Mesenchymal stem cell (in vitro differentiated cells and primary cell): ENCODE data around the gene KCNK7.

Experiments used
- DNase-seq: peaks from one replicate; pipeline ENCODE4 v3.0.0-alpha.2; 2013
- H2AFZ ChIP-seq: one replicate; pipeline ENCODE4 v1.6.1; 2013; ENCODE audit warnings: low read depth, mild to moderate bottlenecking, control low read depth, inconsistent platforms, low read length, moderate library complexity
- H2AK5ac ChIP-seq: 2 replicates; pipeline ENCODE4 v1.6.1; 2013; ENCODE audit warnings: low read length, moderate library complexity, mild to moderate bottlenecking, inconsistent platforms; ENCODE audit not compliant: severe bottlenecking
- H2BK120ac ChIP-seq: one replicate; pipeline ENCODE4 v1.6.1; 2013; ENCODE audit warnings: low read depth, mild to moderate bottlenecking, inconsistent platforms, low read length, moderate library complexity
- H2BK12ac ChIP-seq, 2 experiments: one replicate each; pipeline ENCODE4 v1.6.1; 2013; ENCODE audit warnings: inconsistent platforms in 2 of 2, low read length in 2 of 2, mild to moderate bottlenecking in 2 of 2, moderate library complexity in 2 of 2, control low read depth in 1 of 2
- H2BK15ac ChIP-seq: one replicate; pipeline ENCODE4 v1.6.1; 2013; ENCODE audit warnings: mild to moderate bottlenecking, low read depth, inconsistent platforms; ENCODE audit not compliant: poor library complexity, severe bottlenecking
- H2BK5ac ChIP-seq: 2 replicates; pipeline ENCODE4 v1.6.1; 2013; ENCODE audit warnings: low read depth, mild to moderate bottlenecking, low read length, control low read depth, inconsistent platforms; ENCODE audit not compliant: poor library complexity, severe bottlenecking
- H3K14ac ChIP-seq, 2 experiments: one replicate each; pipeline ENCODE4 v1.6.1; 2013; ENCODE audit warnings: inconsistent platforms in 2 of 2, low read length in 2 of 2, control low read depth in 1 of 2, mild to moderate bottlenecking in 1 of 2, moderate library complexity in 1 of 2
- H3K18ac ChIP-seq, 2 experiments: one replicate each; pipeline ENCODE4 v1.6.1; 2013; ENCODE audit warnings: inconsistent platforms in 2 of 2, low read length in 2 of 2, control low read depth in 1 of 2, low read depth in 1 of 2, mild to moderate bottlenecking in 1 of 2
- H3K23ac ChIP-seq, 2 experiments: one replicate each; pipeline ENCODE4 v1.6.1; 2013; ENCODE audit warnings: inconsistent platforms in 2 of 2, low read length in 2 of 2, mild to moderate bottlenecking in 2 of 2, moderate library complexity in 2 of 2, control low read depth in 1 of 2
- H3K27ac ChIP-seq: 2 replicates; pipeline ENCODE4 v1.5.1; 2013; ENCODE audit warnings: mild to moderate bottlenecking, moderate library complexity, low read length, control low read depth, inconsistent platforms; ENCODE audit not compliant: poor library complexity, severe bottlenecking
- H3K27me3 ChIP-seq, 2 experiments: 2 replicates each; pipeline versions ENCODE4 v1.6.1 to v1.7.0; 2013; ENCODE audit warnings: low read length in 2 of 2, mild to moderate bottlenecking in 2 of 2, moderate library complexity in 2 of 2, control low read depth in 1 of 2, inconsistent platforms in 1 of 2; ENCODE audit not compliant: control insufficient read depth in 1 of 2, insufficient read depth in 1 of 2
- H3K36me3 ChIP-seq, 2 experiments: 2 replicates each; pipeline versions ENCODE4 v1.6.1 to v1.7.0; 2013; ENCODE audit warnings: low read length in 2 of 2, control low read depth in 1 of 2, inconsistent platforms in 1 of 2, low read depth in 1 of 2, mild to moderate bottlenecking in 1 of 2; ENCODE audit not compliant: insufficient read depth in 2 of 2, control insufficient read depth in 1 of 2
- H3K4ac ChIP-seq, 2 experiments: one replicate each; pipeline ENCODE4 v1.6.1; 2013; ENCODE audit warnings: inconsistent platforms in 2 of 2, low read length in 2 of 2, mild to moderate bottlenecking in 2 of 2, moderate library complexity in 2 of 2, control low read depth in 1 of 2, low read depth in 1 of 2
- H3K4me1 ChIP-seq: 2 replicates; pipeline ENCODE4 v1.6.1; 2013; ENCODE audit warnings: low read depth, low read length, control low read depth; ENCODE audit not compliant: control insufficient read depth, insufficient read depth
- H3K4me2 ChIP-seq: 2 replicates; pipeline ENCODE4 v1.6.1; 2013; ENCODE audit warnings: low read length, mild to moderate bottlenecking, inconsistent platforms; ENCODE audit not compliant: poor library complexity, severe bottlenecking
- H3K4me3 ChIP-seq, 2 experiments: 2 replicates each; pipeline versions ENCODE4 v1.5.1 to v1.7.0; 2013; ENCODE audit warnings: low read length in 2 of 2, mild to moderate bottlenecking in 2 of 2, control low read depth in 1 of 2, low read depth in 1 of 2; ENCODE audit not compliant: insufficient read depth in 1 of 2
- H3K79me1 ChIP-seq: replicated peaks from 2 replicates; pipeline ENCODE4 v1.6.1; 2013; ENCODE audit warnings: mild to moderate bottlenecking, control low read depth, low read length, inconsistent platforms; ENCODE audit not compliant: poor library complexity, severe bottlenecking
- H3K9ac ChIP-seq: 2 replicates; pipeline ENCODE4 v1.7.0; 2013; ENCODE audit warnings: mild to moderate bottlenecking, low read length, moderate library complexity
- H3K9me3 ChIP-seq: 2 replicates; pipeline ENCODE4 v1.7.0; 2013; ENCODE audit warnings: mild to moderate bottlenecking, low read length; ENCODE audit not compliant: control insufficient read depth
- H4K8ac ChIP-seq: one replicate; pipeline ENCODE4 v1.6.1; 2013; ENCODE audit warnings: inconsistent platforms, mild to moderate bottlenecking, low read length, moderate library complexity
- H4K91ac ChIP-seq: one replicate; pipeline ENCODE4 v1.6.1; 2013; ENCODE audit warnings: mild to moderate bottlenecking, low read length, inconsistent platforms
- whole genome bisulfite sequencing: methylation state at CpG from one replicate; pipeline ENCODE4 v1.1.7; 2013; ENCODE audit warnings: mixed read lengths; 5-methylcytosine and 5-hydroxymethylcytosine counted together

The KCNK7 gene

DNA sequence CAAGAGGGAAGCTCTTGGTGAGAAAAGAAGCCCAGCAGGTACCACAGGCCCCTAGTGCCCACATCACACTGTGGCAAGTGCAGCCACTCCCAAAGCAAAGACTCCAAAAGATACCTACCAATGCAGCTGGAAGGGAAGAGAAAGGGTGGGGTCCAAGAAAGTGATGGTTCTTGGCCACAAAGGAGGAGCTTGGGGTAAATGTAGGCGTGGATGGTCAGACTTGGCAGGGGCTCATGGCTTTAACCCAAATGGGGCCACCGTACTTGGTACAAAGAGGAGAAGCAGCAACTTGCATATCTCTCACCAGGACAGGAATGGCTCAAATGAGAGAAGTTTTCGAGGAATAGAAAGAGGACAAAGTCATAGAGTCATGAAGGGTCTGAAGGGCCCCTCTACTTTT, 13.6 kb upstream of the KCNK7 start:
- H2AK5ac ChIP-seq, result no peak overlapping the region
- no peak overlapping the region for H4K91ac ChIP-seq
- peaks cover 62% of the 10 kb centered on the region for H3K4me1 ChIP-seq
- no peak overlapping the region for H2BK12ac ChIP-seq
- no peak overlapping the region for H3K27ac ChIP-seq
- H3K4me2 ChIP-seq, result no peak overlapping the region
- H2AFZ ChIP-seq, result no peak overlapping the region
- no peaks in the 10 kb centered on the region for H3K27me3 ChIP-seq
- no peak overlapping the region for H2BK5ac ChIP-seq
- H4K8ac ChIP-seq, result no peak overlapping the region
- H3K4ac ChIP-seq, result no peak overlapping the region
- H3K9ac ChIP-seq, result peak overlapping the region; percentile 22
- no peak for DNase-seq
- no peak overlapping the region for H2BK15ac ChIP-seq
- no peak overlapping the region for H2BK120ac ChIP-seq
- H3K14ac ChIP-seq, result no peak overlapping the region
- WGBS, result 94% methylated on average over 3 of the region's 3 CpGs
- peak overlapping the region in 1 of 2 experiments; percentile 29 for H3K4me3 ChIP-seq
- no peak overlapping the region for H3K18ac ChIP-seq
- no peak overlapping the region for H3K23ac ChIP-seq
- peaks cover 34% of the 10 kb centered on the region for H3K79me1 ChIP-seq
- H3K9me3 ChIP-seq, result no peaks in the 10 kb centered on the region
- H3K36me3 ChIP-seq, result peaks cover 42 to 77% of the 10 kb centered on the region in 2 experiments

DNA sequence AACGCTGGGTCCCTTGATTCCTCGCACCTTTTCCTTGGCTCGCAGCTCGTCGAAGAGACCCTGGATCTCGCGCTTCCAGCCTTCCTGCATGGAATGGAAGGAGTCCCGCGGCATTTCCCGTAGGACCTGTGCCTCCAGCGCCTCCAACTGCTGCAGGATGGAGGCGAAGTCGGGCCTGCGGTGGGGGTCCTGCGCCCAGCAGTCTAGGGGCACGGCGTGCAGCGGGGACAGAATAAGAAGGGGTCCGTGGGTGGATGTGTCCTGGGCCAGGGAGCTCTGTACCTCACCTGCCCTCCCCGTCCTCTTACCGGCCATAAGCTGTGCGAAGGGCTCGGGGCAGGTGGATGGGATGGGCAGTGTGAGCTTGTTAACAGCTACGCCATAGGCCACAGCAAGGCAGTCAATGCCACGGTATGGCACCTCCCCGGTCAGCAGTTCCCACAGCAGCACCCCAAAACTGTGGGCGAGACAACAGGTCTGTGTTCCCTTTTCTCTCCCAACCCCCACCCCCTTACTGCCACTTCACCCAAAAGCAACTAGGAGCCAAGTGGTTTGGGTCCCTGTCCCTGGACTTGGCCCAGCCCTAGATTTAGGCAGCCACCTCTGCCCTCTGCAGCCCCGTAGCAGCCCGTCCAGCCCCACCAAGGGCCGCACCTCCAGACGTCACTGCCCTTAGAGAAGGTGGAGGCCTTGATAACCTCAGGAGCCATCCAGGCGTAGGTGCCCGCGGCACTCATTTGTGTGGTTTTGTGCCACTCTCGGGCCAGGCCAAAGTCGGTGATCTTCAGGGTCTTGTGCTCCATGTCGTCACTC, 12.2 kb upstream of the KCNK7 start:
- Histone ChIP-seq H3K27me3 (no peaks in the 10 kb centered on the region), H3K79me1 (peaks cover 37% of the 10 kb centered on the region), H3K9me3 (no peaks in the 10 kb centered on the region), H3K14ac (no peak overlapping the region), H3K18ac (no peak overlapping the region), H2BK5ac (no peak overlapping the region), H4K8ac (peak overlapping the region; percentile 36), H3K4me3 (peak overlapping the region in 1 of 2 experiments; percentile 65), H3K9ac (no peak overlapping the region), H2AK5ac (no peak overlapping the region), H2AFZ (no peak overlapping the region), H3K4me2 (no peak overlapping the region), H3K4ac (no peak overlapping the region), H2BK12ac (no peak overlapping the region), H3K27ac (no peak overlapping the region), H3K23ac (no peak overlapping the region), H3K4me1 (peaks cover 65% of the 10 kb centered on the region), H4K91ac (peak overlapping the region; percentile 18), H2BK120ac (no peak overlapping the region), H2BK15ac (no peak overlapping the region), H3K36me3 (peaks cover 57 to 82% of the 10 kb centered on the region in 2 experiments)
- WGBS, result 81% methylated on average over 36 of the region's 37 CpGs
- no peak for DNase-seq

DNA sequence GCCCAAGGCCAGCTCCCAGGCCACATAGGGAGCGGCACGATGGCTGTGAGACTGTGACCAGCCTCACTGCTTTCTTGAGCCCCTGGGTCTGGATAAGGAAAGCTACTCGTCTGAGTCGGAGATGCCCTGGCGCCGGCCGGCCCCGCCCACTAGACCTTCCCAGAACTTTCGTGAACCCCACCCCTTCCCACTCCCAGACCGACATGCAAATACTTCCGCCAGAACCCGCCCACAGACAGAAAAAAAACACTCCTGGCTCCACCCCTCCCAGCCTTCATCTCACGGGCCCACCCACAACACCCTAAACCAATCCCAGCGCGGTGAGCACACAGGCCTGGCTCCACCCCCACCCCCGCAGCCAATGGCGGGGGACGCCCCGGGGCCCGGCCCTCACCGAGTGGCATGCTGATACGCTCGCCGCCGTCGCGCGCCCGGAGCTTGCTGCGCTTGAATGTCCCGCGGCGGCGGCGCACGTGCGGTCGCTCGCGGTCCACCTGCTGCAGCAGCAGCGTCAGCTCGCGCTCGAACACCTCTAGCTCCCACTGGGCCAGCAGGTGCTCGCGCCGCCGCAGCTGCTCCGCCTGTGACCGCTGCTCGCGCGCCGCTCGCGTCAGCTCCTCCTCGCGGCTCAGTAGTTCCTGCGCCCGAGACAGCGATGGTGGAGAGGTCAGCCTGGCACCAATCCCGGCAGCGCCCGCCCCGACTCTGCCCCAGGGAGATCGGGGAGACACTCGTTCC, 11.4 kb upstream of the KCNK7 start:
- Histone ChIP-seq H3K18ac (peak overlapping the region in 1 of 2 experiments; percentile 38), H2BK12ac (no peak overlapping the region), H2BK120ac (no peak overlapping the region), H2AK5ac (no peak overlapping the region), H2BK15ac (peak overlapping the region; percentile 4), H4K8ac (peak overlapping the region; percentile 36), H2BK5ac (no peak overlapping the region), H3K36me3 (peaks cover 62 to 82% of the 10 kb centered on the region in 2 experiments), H3K4me3 (peak overlapping the region in 1 of 2 experiments; percentile 65), H4K91ac (peak overlapping the region; percentile 18), H3K4me1 (peaks cover 57% of the 10 kb centered on the region), H3K27ac (no peak overlapping the region), H3K27me3 (no peaks in the 10 kb centered on the region), H2AFZ (no peak overlapping the region), H3K4me2 (no peak overlapping the region), H3K4ac (peak overlapping the region in 1 of 2 experiments; percentile 24), H3K79me1 (peaks cover 39% of the 10 kb centered on the region), H3K14ac (no peak overlapping the region), H3K23ac (no peak overlapping the region), H3K9ac (peak overlapping the region; percentile 36), H3K9me3 (no peaks in the 10 kb centered on the region)
- DNase-seq, result peak; percentile 97
- WGBS, result 15% methylated on average over 67 of the region's 67 CpGs

DNA sequence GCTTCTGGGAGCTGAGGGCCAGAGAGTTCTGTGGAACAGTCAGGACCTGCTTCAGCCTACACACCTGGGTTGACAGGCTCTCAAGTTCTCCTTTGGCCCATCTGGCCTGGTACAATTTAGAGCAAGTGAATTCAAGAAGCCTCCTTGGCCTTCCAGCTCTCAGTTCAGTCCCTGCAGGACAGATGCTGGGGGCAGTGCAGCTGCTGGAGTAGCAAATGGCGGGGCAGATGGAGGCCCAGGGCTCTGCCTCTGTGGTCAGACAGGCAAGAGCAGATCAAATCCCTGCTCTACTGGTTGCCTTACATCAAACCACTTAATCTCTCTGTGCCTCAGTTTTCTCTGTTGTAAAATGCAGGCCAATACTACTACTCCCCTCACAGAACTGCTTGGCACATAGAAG, 8.7 kb upstream of the KCNK7 start:
- no peak for DNase-seq
- WGBS, result 100% methylated on average over 1 of the region's 1 CpG

More for the DNA sequence above, 8.7 kb upstream of the KCNK7 start:
- Histone ChIP-seq H3K23ac (no peak overlapping the region), H2BK5ac (no peak overlapping the region), H3K18ac (no peak overlapping the region), H3K9ac (no peak overlapping the region), H3K79me1 (peaks cover 37% of the 10 kb centered on the region), H2BK120ac (no peak overlapping the region), H3K9me3 (no peaks in the 10 kb centered on the region), H3K4me2 (no peak overlapping the region), H4K91ac (no peak overlapping the region), H3K4me3 (no peak overlapping the region), H2BK15ac (no peak overlapping the region), H3K36me3 (peaks cover 64 to 83% of the 10 kb centered on the region in 2 experiments), H3K27me3 (no peaks in the 10 kb centered on the region), H2AFZ (no peak overlapping the region), H2AK5ac (no peak overlapping the region), H4K8ac (no peak overlapping the region), H3K4me1 (peaks cover 38% of the 10 kb centered on the region), H2BK12ac (no peak overlapping the region), H3K27ac (peak overlapping the region; percentile 17), H3K4ac (no peak overlapping the region), H3K14ac (no peak overlapping the region)
